ENCODE data around the gene FAM107A.

The FAM107A gene

GRCh38 chr3:58574106-58574505, 3.1 kb downstream of the FAM107A start:
- ATAC-seq = no peak
- no peak for TF ChIP-seq PPARA (CRISPR knock-in tag; IDR thresholded peaks at IDR 0.05; ENCODE audit: borderline replicate concordance)
- TF ChIP-seq ZNF70 (CRISPR knock-in tag; IDR thresholded peaks at IDR 0.05) = no peak
- TF ChIP-seq, protein P1, sequence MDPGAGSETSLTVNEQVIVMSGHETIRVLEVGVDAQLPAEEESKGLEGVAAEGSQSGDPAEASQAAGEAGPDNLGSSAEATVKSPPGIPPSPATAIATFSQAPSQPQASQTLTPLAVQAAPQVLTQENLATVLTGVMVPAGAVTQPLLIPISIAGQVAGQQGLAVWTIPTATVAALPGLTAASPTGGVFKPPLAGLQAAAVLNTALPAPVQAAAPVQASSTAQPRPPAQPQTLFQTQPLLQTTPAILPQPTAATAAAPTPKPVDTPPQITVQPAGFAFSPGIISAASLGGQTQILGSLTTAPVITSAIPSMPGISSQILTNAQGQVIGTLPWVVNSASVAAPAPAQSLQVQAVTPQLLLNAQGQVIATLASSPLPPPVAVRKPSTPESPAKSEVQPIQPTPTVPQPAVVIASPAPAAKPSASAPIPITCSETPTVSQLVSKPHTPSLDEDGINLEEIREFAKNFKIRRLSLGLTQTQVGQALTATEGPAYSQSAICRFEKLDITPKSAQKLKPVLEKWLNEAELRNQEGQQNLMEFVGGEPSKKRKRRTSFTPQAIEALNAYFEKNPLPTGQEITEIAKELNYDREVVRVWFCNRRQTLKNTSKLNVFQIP (CRISPR knock-in tag; IDR thresholded peaks at IDR 0.05; ENCODE audit: borderline replicate concordance, low read depth) = no peak
- no peak for TF ChIP-seq TSHZ2 (CRISPR knock-in tag; IDR thresholded peaks at IDR 0.05)

DNA sequence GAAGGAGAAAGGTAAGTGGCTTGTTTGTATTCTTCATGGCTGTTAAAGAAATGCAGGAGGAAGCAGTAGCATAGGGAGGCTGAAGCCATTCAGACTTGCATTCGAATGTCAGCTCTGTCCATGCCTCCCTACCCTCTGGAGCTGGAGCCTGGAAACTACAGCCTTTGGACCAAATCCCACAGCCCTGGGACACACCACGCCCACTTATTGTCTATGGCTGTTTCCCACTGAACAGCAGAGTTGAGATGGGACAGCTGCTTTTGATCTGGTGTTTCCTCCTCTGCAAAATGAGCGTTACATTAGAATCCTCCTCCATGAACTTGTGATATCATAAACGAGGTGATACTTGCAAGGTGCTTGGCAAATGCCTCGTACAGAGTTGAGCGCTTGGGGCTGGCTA, 3.6 kb downstream of the FAM107A start:
- ATAC-seq = no peak; the same call in 2 of the 3 replicates
- no peak for TF ChIP-seq GLIS3 (CRISPR knock-in tag; IDR thresholded peaks at IDR 0.05)
- TF ChIP-seq ZC3H10 (CRISPR knock-in tag; IDR thresholded peaks at IDR 0.05) = no peak
- TF ChIP-seq BACH2 (CRISPR knock-in tag; IDR thresholded peaks at IDR 0.05; ENCODE audit: borderline replicate concordance) = no peak
- TF ChIP-seq ARNTL (CRISPR knock-in tag; IDR thresholded peaks at IDR 0.05; ENCODE audit: borderline replicate concordance, low read depth) = no peak
- TF ChIP-seq, protein P1 (CRISPR knock-in tag; IDR thresholded peaks at IDR 0.05; ENCODE audit: borderline replicate concordance, low read depth) = no peak
- TF ChIP-seq SNAI2 (CRISPR knock-in tag; IDR thresholded peaks at IDR 0.05) = no peak
- TF ChIP-seq ZNF565 (CRISPR knock-in tag; conservative IDR thresholded peaks at IDR 0.05; ENCODE audit: low read depth) = no peak
- no peak for TF ChIP-seq ZFP3 (CRISPR knock-in tag; IDR thresholded peaks at IDR 0.05)
- TF ChIP-seq, protein P2, sequence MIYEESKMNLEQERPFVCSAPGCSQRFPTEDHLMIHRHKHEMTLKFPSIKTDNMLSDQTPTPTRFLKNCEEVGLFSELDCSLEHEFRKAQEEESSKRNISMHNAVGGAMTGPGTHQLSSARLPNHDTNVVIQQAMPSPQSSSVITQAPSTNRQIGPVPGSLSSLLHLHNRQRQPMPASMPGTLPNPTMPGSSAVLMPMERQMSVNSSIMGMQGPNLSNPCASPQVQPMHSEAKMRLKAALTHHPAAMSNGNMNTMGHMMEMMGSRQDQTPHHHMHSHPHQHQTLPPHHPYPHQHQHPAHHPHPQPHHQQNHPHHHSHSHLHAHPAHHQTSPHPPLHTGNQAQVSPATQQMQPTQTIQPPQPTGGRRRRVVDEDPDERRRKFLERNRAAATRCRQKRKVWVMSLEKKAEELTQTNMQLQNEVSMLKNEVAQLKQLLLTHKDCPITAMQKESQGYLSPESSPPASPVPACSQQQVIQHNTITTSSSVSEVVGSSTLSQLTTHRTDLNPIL (CRISPR knock-in tag; IDR thresholded peaks at IDR 0.05; ENCODE audit: low read depth) = no peak
- no peak for TF ChIP-seq ZNF8 (CRISPR knock-in tag; IDR thresholded peaks at IDR 0.05)
- TF ChIP-seq, protein P3, sequence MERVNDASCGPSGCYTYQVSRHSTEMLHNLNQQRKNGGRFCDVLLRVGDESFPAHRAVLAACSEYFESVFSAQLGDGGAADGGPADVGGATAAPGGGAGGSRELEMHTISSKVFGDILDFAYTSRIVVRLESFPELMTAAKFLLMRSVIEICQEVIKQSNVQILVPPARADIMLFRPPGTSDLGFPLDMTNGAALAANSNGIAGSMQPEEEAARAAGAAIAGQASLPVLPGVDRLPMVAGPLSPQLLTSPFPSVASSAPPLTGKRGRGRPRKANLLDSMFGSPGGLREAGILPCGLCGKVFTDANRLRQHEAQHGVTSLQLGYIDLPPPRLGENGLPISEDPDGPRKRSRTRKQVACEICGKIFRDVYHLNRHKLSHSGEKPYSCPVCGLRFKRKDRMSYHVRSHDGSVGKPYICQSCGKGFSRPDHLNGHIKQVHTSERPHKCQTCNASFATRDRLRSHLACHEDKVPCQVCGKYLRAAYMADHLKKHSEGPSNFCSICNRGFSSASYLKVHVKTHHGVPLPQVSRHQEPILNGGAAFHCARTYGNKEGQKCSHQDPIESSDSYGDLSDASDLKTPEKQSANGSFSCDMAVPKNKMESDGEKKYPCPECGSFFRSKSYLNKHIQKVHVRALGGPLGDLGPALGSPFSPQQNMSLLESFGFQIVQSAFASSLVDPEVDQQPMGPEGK (CRISPR knock-in tag; IDR thresholded peaks at IDR 0.05; ENCODE audit: borderline replicate concordance) = no peak
- no peak for TF ChIP-seq ISL1 (CRISPR knock-in tag; IDR thresholded peaks at IDR 0.05)
- no peak for TF ChIP-seq PPARA (CRISPR knock-in tag; IDR thresholded peaks at IDR 0.05; ENCODE audit: borderline replicate concordance)
- no peak for TF ChIP-seq OSR1 (CRISPR knock-in tag; IDR thresholded peaks at IDR 0.05)

DNA sequence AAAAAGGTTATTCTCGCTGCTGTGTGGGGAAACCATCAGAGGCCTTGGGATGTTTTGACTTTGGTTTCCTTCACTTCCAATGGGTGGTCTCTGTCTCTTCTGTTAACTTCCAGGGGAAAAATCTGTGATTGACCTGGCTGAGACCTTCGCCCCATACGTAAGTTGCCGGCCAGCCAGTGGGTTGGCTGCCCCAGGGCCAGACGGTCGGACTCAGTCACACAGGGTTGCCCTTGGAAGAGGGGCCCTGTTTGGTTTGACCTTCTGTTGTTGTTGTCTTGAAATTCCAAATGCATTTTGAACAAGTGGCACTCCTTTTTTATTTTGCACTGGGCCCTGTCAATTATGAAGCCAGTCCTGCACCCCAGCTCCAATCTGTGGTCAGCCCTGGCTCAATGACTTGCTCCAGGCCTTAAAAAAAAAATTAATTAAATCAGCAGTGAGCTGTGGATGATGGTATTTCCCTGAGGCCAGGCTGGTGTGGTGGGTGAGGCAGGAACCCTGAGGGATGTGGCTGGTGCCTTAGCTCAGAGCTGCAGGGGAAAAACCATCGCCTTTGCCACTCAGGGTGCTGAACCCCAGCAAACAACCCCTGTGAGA, 4.5 kb downstream of the FAM107A start:
- ATAC-seq = no peak
- TF ChIP-seq TCF4 (CRISPR knock-in tag; IDR thresholded peaks at IDR 0.05; ENCODE audit: borderline replicate concordance) = no peak
- no peak for TF ChIP-seq ZNF8 (CRISPR knock-in tag; IDR thresholded peaks at IDR 0.05)
- TF ChIP-seq, protein P2 (CRISPR knock-in tag; IDR thresholded peaks at IDR 0.05; ENCODE audit: low read depth) = no peak
- no peak for TF ChIP-seq ZFP3 (CRISPR knock-in tag; IDR thresholded peaks at IDR 0.05)
- TF ChIP-seq ARNTL (CRISPR knock-in tag; IDR thresholded peaks at IDR 0.05; ENCODE audit: borderline replicate concordance, low read depth) = no peak
- TF ChIP-seq RARB (CRISPR knock-in tag; IDR thresholded peaks at IDR 0.05) = no peak
- TF ChIP-seq PPARA (CRISPR knock-in tag; IDR thresholded peaks at IDR 0.05; ENCODE audit: borderline replicate concordance) = no peak
- no peak for TF ChIP-seq OSR1 (CRISPR knock-in tag; IDR thresholded peaks at IDR 0.05)
- no peak for TF ChIP-seq ISL1 (CRISPR knock-in tag; IDR thresholded peaks at IDR 0.05)
- no peak for TF ChIP-seq ZNF70 (CRISPR knock-in tag; IDR thresholded peaks at IDR 0.05)

All from SK-N-SH treated with all-trans-retinoic acid at 6 μM for 48 hours (cell line).